OCI-LY7 (cell line): Measurements from ENCODE around the gene ZNF678. TPM values are rescaled to one million over a fixed set of nuclear protein-coding genes. Genes with fewer than 3 reads are reported as not detected.
"Not testable (repeated sequence)": the region's sequence is repeated elsewhere in the genome, so short reads cannot be mapped to it uniquely, and the experiment has no call there.

Experiments used
- BruUV-seq: library from RNA; stranded (reverse); fragments of 400-500 nt; replicated peaks from 2 replicates; lab custom pipeline; 2021; lab: Mats Ljungman, UMichigan
- CTCF ChIA-PET: fragments of 300-600 bp; sonication (Branson Sonifier 250); formaldehyde crosslinking; loops from one replicate; lab custom pipeline; 2022; ENCODE audit warnings: antibody characterized with exemption; ENCODE audit not compliant: unreplicated experiment; lab: Charles Lee
- POLR2A ChIA-PET: fragments of 300-600 bp; sonication (Branson Sonifier 250); formaldehyde crosslinking; loops from one replicate; lab custom pipeline; 2022; ENCODE audit warnings: antibody characterized with exemption; lab: Charles Lee
- DNase-seq: peaks from one replicate; pipeline ENCODE4 v3.0.0-alpha.2; 2015; ENCODE audit warnings: low spot score
- H2AFZ ChIP-seq: fragments of 200-600 bp; sonication (generic), shearing (Covaris generic); 2 replicates; pipeline ENCODE4 v1.6.1; 2014; ENCODE audit warnings: mild to moderate bottlenecking, antibody characterized with exemption, low read length, moderate library complexity
- H3K27ac ChIP-seq: fragments of 200-600 bp; sonication (generic); 2 replicates; pipeline ENCODE4 v1.5.1; 2014; ENCODE audit warnings: mixed run types, low read depth, mild to moderate bottlenecking, moderate library complexity, low read length, inconsistent platforms; ENCODE audit not compliant: poor library complexity, severe bottlenecking
- H3K36me3 ChIP-seq: fragments of 200-600 bp; sonication (generic); 2 replicates; pipeline ENCODE4 v1.6.1; 2014; ENCODE audit warnings: mild to moderate bottlenecking, antibody characterized with exemption, low read length, moderate library complexity, mixed read lengths; ENCODE audit not compliant: insufficient read depth
- H3K4me1 ChIP-seq: fragments of 200-600 bp; sonication (generic); 2 replicates; pipeline ENCODE4 v1.5.1; 2014; ENCODE audit warnings: mild to moderate bottlenecking, low read length; ENCODE audit not compliant: insufficient read depth, poor library complexity, severe bottlenecking
- H3K4me2 ChIP-seq: fragments of 200-600 bp; sonication (generic); 2 replicates; pipeline ENCODE4 v1.6.1; 2014; ENCODE audit warnings: mild to moderate bottlenecking, low read length
- H3K4me3 ChIP-seq: fragments of 200-600 bp; sonication (generic); 2 replicates; pipeline ENCODE4 v1.5.1; 2014; ENCODE audit warnings: mild to moderate bottlenecking, low read depth, low read length; ENCODE audit not compliant: poor library complexity, severe bottlenecking
- H3K79me2 ChIP-seq: fragments of 200-600 bp; sonication (generic); 2 replicates; pipeline ENCODE4 v1.6.1; 2016; ENCODE audit warnings: low read depth, mild to moderate bottlenecking, low read length, moderate library complexity, mixed read lengths; ENCODE audit not compliant: insufficient read depth
- H3K9me2 ChIP-seq: fragments of 200-600 bp; sonication (generic); 2 replicates; pipeline ENCODE4 v1.6.1; 2016; ENCODE audit warnings: mild to moderate bottlenecking, low read length, mixed read lengths; ENCODE audit not compliant: insufficient read depth
- H3K9me3 ChIP-seq: fragments of 200-600 bp; sonication (generic); 2 replicates; pipeline ENCODE4 v1.6.1; 2014; ENCODE audit warnings: mild to moderate bottlenecking, mixed run types, low read length, mixed read lengths
- H4K20me1 ChIP-seq: fragments of 200-600 bp; sonication (generic); 2 replicates; pipeline ENCODE4 v1.6.1; 2014; ENCODE audit warnings: mild to moderate bottlenecking, antibody characterized with exemption, low read length, moderate library complexity, mixed read lengths; ENCODE audit not compliant: insufficient read depth
- EZH2phosphoT487 ChIP-seq: fragments of 200-600 bp; sonication (generic); IDR thresholded peaks from 2 replicates; pipeline ENCODE4 v1.6.1; 2018; ENCODE audit warnings: low read depth, borderline replicate concordance, mild to moderate bottlenecking, mixed run types, antibody characterized with exemption, low read length, moderate library complexity, mixed read lengths
- intact Hi-C: fragments of 100-400 bp; cut with micrococcal nuclease; formaldehyde crosslinking; loops from one replicate; pipeline ENCODE4 v1.10.0; 2022; ENCODE audit not compliant: unreplicated experiment
- total RNA-seq, 2 experiments: library from RNA; depleted of rRNA in 1 of 2; stranded (reverse); fragments of >200 nt in 1 of 2; shearing (Covaris generic) in 1 of 2; gene quantifications; 2 replicates each; pipeline ENCODE4 v1.2.3, GENCODE V29; 2014 to 2022
- TF ChIP-seq, protein P1 (sequence below): fragments of 200-600 bp; sonication (generic); conservative IDR thresholded peaks from 2 replicates; pipeline ENCODE4 v1.5.1; 2014; ENCODE audit warnings: mild to moderate bottlenecking, antibody characterized with exemption, low read length, moderate library complexity, mixed read lengths

Gene ZNF678
- total RNA-seq, 2 experiments from 2014 or later: 19.7 to 23.9 TPM

DNA sequence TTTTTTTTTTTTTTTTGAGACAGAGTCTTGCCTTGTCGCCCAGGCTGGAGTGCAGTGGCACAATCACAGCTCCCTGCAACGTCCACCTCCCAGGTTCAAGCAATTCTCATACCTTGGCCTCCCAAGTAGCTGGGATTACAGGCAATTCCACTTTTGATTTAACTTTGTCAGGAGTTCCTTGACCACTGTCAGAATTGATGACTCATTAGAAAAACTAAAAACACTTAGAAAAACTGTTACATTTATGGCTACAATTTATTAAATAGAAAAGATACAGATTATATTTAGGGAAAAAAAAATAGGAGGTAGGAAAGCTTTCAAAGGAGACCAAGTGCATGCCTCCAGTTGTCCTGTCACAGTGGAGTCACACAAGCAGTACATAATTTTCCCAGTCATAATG lies 20.0 kb downstream of the ZNF678 start:
- peaks cover 51% of the 10 kb centered on the region; the same call in 1 of the 2 replicates for H3K79me2 ChIP-seq
- H3K9me2 ChIP-seq: no peaks in the 10 kb centered on the region
- ChIA-PET POLR2A (no interaction called here), CTCF (no interaction called here)
- no peak overlapping the region for H3K27ac ChIP-seq
- H3K9me3 ChIP-seq: peaks cover 22% of the 10 kb centered on the region
- H3K4me3 ChIP-seq: no peak overlapping the region
- peaks cover 57% of the 10 kb centered on the region for H3K36me3 ChIP-seq
- H3K4me1 ChIP-seq: no peaks in the 10 kb centered on the region
- no TSS peak for BruUV-seq
- H3K4me2 ChIP-seq: no peak overlapping the region
- no peaks in the 10 kb centered on the region for H4K20me1 ChIP-seq
- DNase-seq: no peak
- no peak overlapping the region for H2AFZ ChIP-seq
- intact Hi-C loops: no loop called here
- TF ChIP-seq, protein P1, sequence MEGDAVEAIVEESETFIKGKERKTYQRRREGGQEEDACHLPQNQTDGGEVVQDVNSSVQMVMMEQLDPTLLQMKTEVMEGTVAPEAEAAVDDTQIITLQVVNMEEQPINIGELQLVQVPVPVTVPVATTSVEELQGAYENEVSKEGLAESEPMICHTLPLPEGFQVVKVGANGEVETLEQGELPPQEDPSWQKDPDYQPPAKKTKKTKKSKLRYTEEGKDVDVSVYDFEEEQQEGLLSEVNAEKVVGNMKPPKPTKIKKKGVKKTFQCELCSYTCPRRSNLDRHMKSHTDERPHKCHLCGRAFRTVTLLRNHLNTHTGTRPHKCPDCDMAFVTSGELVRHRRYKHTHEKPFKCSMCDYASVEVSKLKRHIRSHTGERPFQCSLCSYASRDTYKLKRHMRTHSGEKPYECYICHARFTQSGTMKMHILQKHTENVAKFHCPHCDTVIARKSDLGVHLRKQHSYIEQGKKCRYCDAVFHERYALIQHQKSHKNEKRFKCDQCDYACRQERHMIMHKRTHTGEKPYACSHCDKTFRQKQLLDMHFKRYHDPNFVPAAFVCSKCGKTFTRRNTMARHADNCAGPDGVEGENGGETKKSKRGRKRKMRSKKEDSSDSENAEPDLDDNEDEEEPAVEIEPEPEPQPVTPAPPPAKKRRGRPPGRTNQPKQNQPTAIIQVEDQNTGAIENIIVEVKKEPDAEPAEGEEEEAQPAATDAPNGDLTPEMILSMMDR: no peak
- TF ChIP-seq EZH2phosphoT487: no peak

DNA sequence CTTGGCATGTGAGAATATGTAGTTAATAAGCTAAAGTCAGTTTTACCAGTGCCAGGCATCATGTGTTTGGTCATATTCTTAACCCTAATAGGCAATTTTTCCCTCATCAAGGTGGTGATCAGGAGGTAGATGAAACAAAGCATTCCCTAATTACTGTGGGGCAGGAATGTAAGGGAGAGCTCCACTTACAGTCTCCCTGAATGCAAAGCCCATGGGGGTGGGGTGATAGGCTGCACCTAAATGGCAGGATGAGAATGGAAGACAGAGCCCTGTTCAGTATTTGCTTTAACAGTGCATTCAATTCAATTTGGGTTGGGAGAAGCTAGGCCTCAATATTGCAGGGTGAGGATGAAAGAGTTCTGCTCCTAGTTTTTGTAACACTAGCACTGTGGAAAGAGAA lies 23.4 kb downstream of the ZNF678 start:
- CTCF ChIA-PET: no interaction called here

DNA sequence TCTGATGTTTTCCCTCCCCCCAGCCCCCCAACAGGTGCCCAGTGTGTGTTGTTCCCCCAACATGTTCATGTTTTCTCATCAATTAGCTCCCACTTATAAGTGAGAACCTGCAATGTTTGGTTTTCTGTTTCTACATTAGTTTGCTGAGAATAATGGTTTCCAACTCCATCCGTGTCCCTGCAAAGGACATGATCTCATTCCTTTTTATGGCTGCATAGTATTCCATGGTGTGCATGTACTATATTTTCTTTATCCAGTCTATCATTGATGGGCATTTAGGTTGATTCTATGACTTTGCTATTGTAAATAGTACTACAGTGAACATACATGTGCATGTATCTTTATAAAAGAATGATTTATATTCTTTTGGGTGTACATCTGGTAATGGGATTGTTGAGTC lies 24.6 kb downstream of the ZNF678 start:
- no TSS peak for BruUV-seq
- Histone ChIP-seq H3K36me3 (peaks cover 64% of the 10 kb centered on the region), H4K20me1 (no peaks in the 10 kb centered on the region), H2AFZ (no peak overlapping the region), H3K27ac (no peak overlapping the region), H3K4me3 (no peak overlapping the region), H3K4me1 (no peaks in the 10 kb centered on the region), H3K79me2 (peaks cover 14% of the 10 kb centered on the region; the same call in 1 of the 2 replicates), H3K9me3 (peaks cover 10% of the 10 kb centered on the region; the same call in 1 of the 2 replicates), H3K9me2 (no peaks in the 10 kb centered on the region), H3K4me2 (no peak overlapping the region)
- TF ChIP-seq EZH2phosphoT487: no peak
- TF ChIP-seq, protein P1: no peak
- ChIA-PET POLR2A (interaction anchor here (1.6 kb wide), 1 partner anchor 10 kb away, joined by 5 read pairs; no protein-coding TSS in a partner anchor), CTCF (interaction anchor here (0.6 kb wide), 1 partner anchor 8 kb away, joined by 7 read pairs; no protein-coding TSS in a partner anchor)
- no peak for DNase-seq
- intact Hi-C loops: no loop called here

More for the DNA sequence above, 23.4 kb downstream of the ZNF678 start:
- H3K4me2 ChIP-seq: no peak overlapping the region
- peaks cover 66% of the 10 kb centered on the region for H3K36me3 ChIP-seq
- H3K79me2 ChIP-seq: peaks cover 26% of the 10 kb centered on the region; the same call in 1 of the 2 replicates
- no peak overlapping the region for H2AFZ ChIP-seq
- no peaks in the 10 kb centered on the region for H4K20me1 ChIP-seq
- no peak for DNase-seq
- H3K27ac ChIP-seq: no peak overlapping the region
- H3K9me2 ChIP-seq: no peaks in the 10 kb centered on the region
- POLR2A ChIA-PET: no interaction called here
- TF ChIP-seq EZH2phosphoT487: no peak
- TF ChIP-seq, protein P1: no peak
- intact Hi-C loops: no loop called here
- H3K9me3 ChIP-seq: peaks cover 15% of the 10 kb centered on the region; the same call in 1 of the 2 replicates
- no TSS peak for BruUV-seq
- no peak overlapping the region for H3K4me3 ChIP-seq
- no peaks in the 10 kb centered on the region for H3K4me1 ChIP-seq

DNA sequence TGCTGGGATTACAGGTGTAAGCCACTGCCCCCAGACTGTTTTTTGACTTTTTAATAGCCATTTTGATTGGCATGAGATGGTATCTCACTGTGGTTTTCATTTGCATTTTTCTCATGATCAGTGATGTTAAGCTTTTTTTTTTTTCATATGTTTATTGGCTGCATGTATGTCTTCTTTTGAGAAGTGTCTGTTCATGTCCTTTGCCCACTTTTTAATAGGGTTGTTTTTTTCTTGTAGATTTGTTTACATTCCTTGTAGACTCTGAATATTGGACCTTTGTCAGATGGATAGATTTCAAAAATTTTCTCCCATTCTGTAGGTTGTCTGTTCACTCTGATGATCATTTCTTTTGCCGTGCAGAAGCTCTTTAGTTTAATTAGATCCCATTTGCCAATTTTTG lies 25.4 kb downstream of the ZNF678 start:
- BruUV-seq, intact Hi-C loops: not testable (repeated sequence)

More for the DNA sequence above, 25.4 kb downstream of the ZNF678 start:
- H3K4me1 ChIP-seq, H2AFZ ChIP-seq, H3K4me2 ChIP-seq, H3K79me2 ChIP-seq, H3K27ac ChIP-seq, H4K20me1 ChIP-seq, H3K4me3 ChIP-seq, H3K9me3 ChIP-seq, DNase-seq, CTCF ChIA-PET, H3K9me2 ChIP-seq: not testable (repeated sequence)
- H3K36me3 ChIP-seq: peaks cover 61% of the 10 kb centered on the region
- POLR2A ChIA-PET: interaction anchor here (0.7 to 1.6 kb wide), 2 partner anchors 10 to 1994 kb away, joined by 3 to 5 read pairs; no protein-coding TSS in a partner anchor
